Measurements from ENCODE around the gene DNAH10. TPM values are rescaled to one million over a fixed set of nuclear protein-coding genes. Genes with fewer than 3 reads are reported as not detected.
A peak's percentile ranks its signal among the peaks of the same experiment; 100 is the strongest.

The DNAH10 gene
- total RNA-seq, 2 donors from 2014 or later: 0.03 to 0.29 TPM

GRCh38 chr12:123972457-123973401, 210.6 kb downstream of the DNAH10 start, which contains the start of the genes CCDC92 and ZNF664:
TSS of gene CCDC92 (minus strand) at chr12:123972831. CDS start at chr12:123944305, 28,526 bp downstream.
TSS of gene ZNF664 (plus strand) at chr12:123973215. CDS start at chr12:124012145, 38,930 bp downstream.
- DNase-seq (peak; percentile 92), ATAC-seq (peak; percentile 90 to 92)
- intact Hi-C loops (cut with DNase I): no loop called here

DNA sequence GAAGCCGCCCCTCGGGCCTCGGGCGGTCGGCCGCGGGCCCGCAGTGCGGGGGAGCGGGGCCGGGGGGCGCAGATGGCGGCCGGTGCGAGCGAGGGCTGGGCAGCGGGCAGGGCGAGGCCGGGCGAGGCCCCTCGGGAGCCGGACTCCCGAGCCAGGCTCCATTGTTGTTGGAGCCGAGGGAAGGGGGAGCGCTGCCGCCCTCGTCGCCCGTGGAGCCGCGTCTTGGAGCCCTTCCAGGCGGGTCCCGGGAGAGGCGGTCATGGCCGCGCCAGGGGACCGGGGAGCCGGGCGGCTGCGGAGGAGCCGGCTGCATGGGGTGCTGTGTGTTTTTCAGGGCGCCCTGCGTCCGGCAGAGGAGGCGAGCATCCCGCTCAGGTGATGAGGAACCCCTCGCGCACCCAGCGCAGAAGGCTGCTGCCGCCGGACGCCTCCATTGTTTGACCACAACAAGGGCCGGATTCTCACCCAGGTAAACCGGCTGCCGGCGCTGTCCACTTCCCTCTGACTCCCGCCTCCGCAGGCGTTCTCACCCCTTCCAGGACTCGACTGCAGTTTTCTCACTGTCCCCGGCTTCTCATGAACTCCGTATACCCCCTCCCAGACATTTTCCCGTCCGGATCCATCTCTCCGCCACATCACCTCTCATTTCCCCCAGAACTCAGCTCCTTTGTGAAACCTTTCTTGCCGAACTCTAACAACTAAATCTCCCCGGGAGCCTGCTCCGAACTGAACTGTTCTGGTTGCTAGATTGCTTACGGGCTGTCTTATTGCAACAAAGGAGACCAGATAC, 211.6 kb downstream of the DNAH10 start:
- intact Hi-C loops (cut with DNase I): no loop called here
- peak; percentile 8 to 20 for ATAC-seq
- DNase-seq: peak; percentile 57

DNA sequence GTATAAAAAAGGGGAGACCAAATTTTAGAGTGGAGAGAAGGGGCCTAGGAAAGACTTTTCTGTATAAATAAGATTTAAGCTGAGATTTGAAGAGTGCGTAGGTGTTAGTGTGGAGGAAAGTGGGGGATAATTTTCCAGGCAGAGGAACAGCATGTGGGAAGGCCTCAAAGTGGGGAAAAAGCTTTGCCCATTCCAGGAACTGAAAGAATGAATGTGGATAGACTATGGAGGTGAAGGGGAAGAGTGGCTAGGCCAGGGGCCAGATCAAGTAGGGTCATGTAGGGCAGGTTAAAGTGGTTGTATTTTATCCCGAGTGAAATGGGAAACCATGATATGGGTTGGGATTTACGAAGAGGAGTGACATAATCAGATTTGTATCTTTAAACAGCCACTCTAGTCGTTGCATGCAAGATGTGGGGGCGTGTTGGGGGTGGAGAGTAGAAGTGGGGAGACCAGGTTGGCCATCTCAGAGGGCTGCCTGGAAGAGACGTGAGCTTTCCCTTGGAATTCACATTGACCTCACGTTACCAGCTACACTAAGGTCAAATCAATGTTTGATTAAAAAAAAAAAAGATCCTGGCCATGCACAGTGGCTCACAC, 214.2 kb downstream of the DNAH10 start:
- intact Hi-C loops (cut with DNase I): no loop called here
- no peak for ATAC-seq
- no peak for DNase-seq

GRCh38 chr12:123979566-123979965, 217.5 kb downstream of the DNAH10 start:
- DNase-seq (no peak), ATAC-seq (no peak)
- intact Hi-C loops (cut with DNase I): no loop called here

DNA sequence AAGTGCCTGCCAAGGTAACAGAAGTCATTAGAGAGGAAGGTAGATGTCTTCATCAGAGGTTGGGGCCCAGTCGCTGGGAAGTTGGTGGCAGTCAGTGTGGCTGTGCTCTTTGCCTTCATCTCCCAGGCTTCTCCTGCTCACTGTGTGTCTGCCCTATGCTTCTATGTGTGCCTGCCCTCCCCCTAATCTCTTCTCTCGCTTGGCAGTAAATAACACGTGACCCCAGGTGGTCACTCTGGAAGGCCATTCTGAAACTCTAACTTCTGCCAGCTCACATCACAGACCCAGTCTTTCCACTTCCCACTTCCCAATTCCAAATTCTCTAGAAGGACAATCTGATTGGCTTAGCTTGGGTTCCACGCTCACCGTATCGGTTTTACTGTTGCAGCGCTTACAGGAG, 220.2 kb downstream of the DNAH10 start:
- DNase-seq (no peak), ATAC-seq (no peak)
- intact Hi-C loops (cut with DNase I): loop anchor here in 1 of 2 donors (10.0 kb wide), 1 partner anchor 77 kb away; no protein-coding TSS in a partner anchor

GRCh38 chr12:123983822-123984485, 221.9 kb downstream of the DNAH10 start:
- intact Hi-C loops (cut with DNase I): loop anchor here in 1 of 2 donors (10.0 kb wide), 1 partner anchor 79 kb away; no protein-coding TSS in a partner anchor
- peak; percentile 80 to 88 for ATAC-seq
- no peak for DNase-seq

DNA sequence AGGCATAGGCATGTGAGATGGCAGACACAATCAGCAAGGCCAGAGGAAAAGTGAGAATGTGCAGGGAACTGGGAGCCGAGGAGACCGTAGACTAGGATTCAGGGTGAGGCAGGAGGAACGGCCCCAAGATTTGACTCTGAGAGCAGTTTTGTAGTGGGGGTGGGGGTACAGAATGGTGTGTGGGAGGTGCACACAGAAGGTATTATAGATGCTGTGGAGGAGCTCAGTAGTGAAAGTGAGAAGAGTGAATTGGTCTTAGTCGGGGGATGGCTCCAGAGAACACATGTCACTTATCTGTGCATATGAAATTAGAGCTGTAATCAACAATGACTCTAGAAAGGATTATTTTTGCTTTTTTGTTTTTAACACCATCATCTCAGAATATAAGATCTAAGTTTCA, 222.8 kb downstream of the DNAH10 start:
- DNase-seq (no peak), ATAC-seq (no peak)
- intact Hi-C loops (cut with DNase I): loop anchor here (5.0 to 10.0 kb wide), 2 partner anchors 78 to 80 kb away; no protein-coding TSS in a partner anchor

Other genes with a start within 250 kb of the DNAH10 start
- 10 to 100 TPM; 91.7 to 98.0 TPM for gene RILPL1, start 228.6 kb upstream of the DNAH10 start, total RNA-seq
- gene TMED2, start 177.7 kb upstream of the DNAH10 start, total RNA-seq: 100 to 1,000 TPM; 176 to 248 TPM
- 1 to 10 TPM; 8.1 to 8.5 TPM for gene DDX55, start 160.2 kb upstream of the DNAH10 start, total RNA-seq
- gene EIF2B1, start 128.6 kb upstream of the DNAH10 start, total RNA-seq: 10 to 100 TPM; 27.9 to 29.3 TPM
- 10 to 100 TPM; 11.7 to 16.5 TPM for gene GTF2H3, start 128.5 kb upstream of the DNAH10 start, total RNA-seq
- gene TCTN2, start 91.2 kb upstream of the DNAH10 start, total RNA-seq: 1 to 10 TPM; 3.7 to 4.8 TPM
- gene ATP6V0A2, start 49.9 kb upstream of the DNAH10 start, total RNA-seq: 10 to 100 TPM; 14.6 to 20.5 TPM
- 10 to 100 TPM; 46.3 to 53.8 TPM for gene CCDC92, start 210.5 kb downstream of the DNAH10 start, total RNA-seq
- gene ZNF664, start 210.9 kb downstream of the DNAH10 start, total RNA-seq: 10 to 100 TPM; 67.6 to 75.8 TPM

Measured in left cardiac atrium (tissue), 4 donors.